GM10266 (cell line): ENCODE data around the gene EVI5L.

Experiments
- DNase-seq: peaks from one replicate; pipeline ENCODE4 v3.0.0; 2012; ENCODE audit errors: extremely low spot score
- CTCF ChIP-seq: IDR thresholded peaks from 2 replicates; pipeline ENCODE4 v1.5.1; 2012; ENCODE audit warnings: mild to moderate bottlenecking, low read depth; ENCODE audit not compliant: control insufficient read depth, insufficient read depth; ENCODE audit errors: missing control alignments

The EVI5L gene

GRCh38 chr19:7856679-7857663, 27.0 kb downstream of the EVI5L start:
- DNase-seq, result no peak
- no peak for TF ChIP-seq CTCF

GRCh38 chr19:7857727-7858108, 27.7 kb downstream of the EVI5L start:
- no peak for DNase-seq
- TF ChIP-seq CTCF, result no peak

- DNase-seq, result peak; percentile 15
- TF ChIP-seq CTCF, result no peak
Measured at GRCh38 chr19:7858109-7858770, 28.2 kb downstream of the EVI5L start.

- peak; percentile 11 for DNase-seq
Measured at GRCh38 chr19:7859087-7859486, 29.1 kb downstream of the EVI5L start.

GRCh38 chr19:7859831-7860713, 30.1 kb downstream of the EVI5L start:
- no peak for DNase-seq
- TF ChIP-seq CTCF, result no peak

GRCh38 chr19:7860714-7861618, 30.9 kb downstream of the EVI5L start:
- DNase-seq, result no peak
- no peak for TF ChIP-seq CTCF
